K562 (cell line): ENCODE data around the gene BAMBI. TPM values are rescaled to one million over a fixed set of nuclear protein-coding genes. Genes with fewer than 3 reads are reported as not detected.

Experiments
- MGA ChIP-seq: fragments of 450-650 bp; IDR thresholded peaks from 2 replicates; pipeline ENCODE4 v1.6.1; 2016; ENCODE audit warnings: mild to moderate bottlenecking, moderate library complexity
- NFXL1 ChIP-seq: fragments of 450-650 bp; formaldehyde crosslinking; IDR thresholded peaks from 2 replicates; pipeline ENCODE4 v1.4.0; 2021; ENCODE audit warnings: mild to moderate bottlenecking
- POLR2B ChIP-seq: fragments of 450-650 bp; IDR thresholded peaks from 2 replicates; pipeline ENCODE4 v1.6.1; 2018; ENCODE audit warnings: low read depth; ENCODE audit not compliant: partially characterized antibody
- SMARCE1 ChIP-seq: fragments of 450-650 bp; IDR thresholded peaks from 2 replicates; pipeline ENCODE4 v1.7.1; 2016; ENCODE audit warnings: mild to moderate bottlenecking
- SUPT5H ChIP-seq: fragments of 450-650 bp; IDR thresholded peaks from 2 replicates; pipeline ENCODE4 v1.6.1; 2016
- USF2 ChIP-seq: sonication (generic); formaldehyde crosslinking; IDR thresholded peaks from 2 replicates; pipeline ENCODE4 v1.5.0; 2020; ENCODE audit warnings: missing genetic modification reagents
- polyA plus RNA-seq, 8 experiments: library from polyadenylated mRNA; depleted of rRNA in 4 of 8; stranded (reverse) in 5 of 8; unstranded in 3 of 8; fragments of >200 nt; fragmentation: Nextera tagmentation in 2 of 8; fragmentation: Illumina TruSeq in 1 of 8; extraction: Ambion mirVana in 2 of 8; extraction: Trizol in 1 of 8; gene quantifications; 2 replicates each; pipeline versions ENCODE4 v1.2.1 to v1.2.3, GENCODE V29; 2011 to 2014; ENCODE audit warnings: inconsistent platforms in 1 of 8, missing spikeins in 1 of 8
- total RNA-seq, 7 experiments: library from RNA; depleted of rRNA in 6 of 7; stranded (reverse); fragments of >200 nt in 6 of 7; fragmentation: Illumina TruSeq in 2 of 7; extraction: Trizol in 2 of 7; gene quantifications; 2 replicates each; pipeline versions ENCODE4 v1.2.1 to v1.2.3, GENCODE V29; 2011 to 2021; ENCODE audit warnings: low replicate concordance in 1 of 7

BAMBI gene
- total and polyA plus RNA-seq, 9 of the 15 experiments (the other 6 are each of a cell fraction or from before 2014, with no cell fraction given), result 2.0 to 21.8 (median 13.5) TPM

- TF ChIP-seq MGA, result peak; percentile 91
- no peak for TF ChIP-seq USF2 (CRISPR knock-in tag)
- TF ChIP-seq POLR2B, result peak; percentile 22
- TF ChIP-seq NFXL1 (CRISPR knock-in tag), result 0 out of 2 replicates have a peak, but pooled peaks have one; percentile 20
- 0 out of 2 replicates have a peak, but pooled peaks have one; percentile 17 for TF ChIP-seq SMARCE1
- TF ChIP-seq SUPT5H, result no peak
Observed at GRCh38 chr10:28677888-28678686, 766 bp downstream of the BAMBI start (continued).
